GM12878 (cell line): ENCODE data around the gene MTHFD1L. TPM values are rescaled to one million over a fixed set of nuclear protein-coding genes. Genes with fewer than 3 reads are reported as not detected.

Experiments used
- CHD2 ChIP-seq: IDR thresholded peaks from 2 replicates; pipeline ENCODE4 v1.6.1; 2011; ENCODE audit warnings: low read depth, low read length, improper control_type of control experiment, borderline replicate concordance
- EP300 ChIP-seq, 2 experiments: fragments of 150-350 bp in 1 of 2; IDR thresholded peaks; 2 replicates each; pipeline ENCODE4 v1.6.1; 2011 to 2012; ENCODE audit warnings: low read depth in 2 of 2, low read length in 2 of 2, borderline replicate concordance in 1 of 2, improper control_type of control experiment in 1 of 2, inconsistent platforms in 1 of 2; ENCODE audit not compliant: control insufficient read depth in 1 of 2
- HCFC1 ChIP-seq: fragments of 150-350 bp; IDR thresholded peaks from 2 replicates; pipeline ENCODE4 v1.6.1; 2014; ENCODE audit warnings: low read length
- IKZF2 ChIP-seq, 2 experiments: fragments of 450-650 bp; IDR thresholded peaks; 2 replicates each; pipeline ENCODE4 v1.6.1; 2017; ENCODE audit warnings: mild to moderate bottlenecking in 2 of 2, moderate library complexity in 2 of 2
- MEF2A ChIP-seq: IDR thresholded peaks from 2 replicates; pipeline ENCODE4 v1.6.1; 2011; ENCODE audit warnings: low read depth, mild to moderate bottlenecking, low read length, moderate library complexity; ENCODE audit not compliant: insufficient read depth
- NR2F1 ChIP-seq: fragments of 450-650 bp; conservative IDR thresholded peaks from 2 replicates; pipeline ENCODE4 v1.6.1; 2017; ENCODE audit warnings: mild to moderate bottlenecking
- NRF1 ChIP-seq: conservative IDR thresholded peaks from 2 replicates; pipeline ENCODE4 v1.6.1; 2011; ENCODE audit warnings: mild to moderate bottlenecking, low read depth, low read length, improper control_type of control experiment
- PBX3 ChIP-seq: IDR thresholded peaks from 2 replicates; pipeline ENCODE4 v1.6.1; 2011; ENCODE audit warnings: mild to moderate bottlenecking, low read depth, low read length, moderate library complexity; ENCODE audit not compliant: insufficient replicate concordance
- RB1 ChIP-seq: fragments of 450-650 bp; formaldehyde crosslinking; IDR thresholded peaks from 2 replicates; pipeline ENCODE4 v1.6.1; 2017; ENCODE audit warnings: mild to moderate bottlenecking, borderline replicate concordance
- RCOR1 ChIP-seq: conservative IDR thresholded peaks from 2 replicates; pipeline ENCODE4 v1.6.1; 2012; ENCODE audit warnings: low read depth, low read length, improper control_type of control experiment
- RUNX3 ChIP-seq: IDR thresholded peaks from 2 replicates; pipeline ENCODE4 v1.6.1; 2012; ENCODE audit warnings: low read length, inconsistent platforms
- SIN3A ChIP-seq: IDR thresholded peaks from 2 replicates; pipeline ENCODE4 v1.6.1; 2012; ENCODE audit warnings: low read depth, low read length, improper control_type of control experiment
- SKIL ChIP-seq: fragments of 450-650 bp; IDR thresholded peaks from 2 replicates; pipeline ENCODE4 v1.6.1; 2017; ENCODE audit warnings: mild to moderate bottlenecking, low read depth, inconsistent platforms; ENCODE audit not compliant: poor library complexity, severe bottlenecking
- SRF ChIP-seq, 2 experiments: IDR thresholded peaks; 2 replicates each; pipeline ENCODE4 v1.6.1; 2011; ENCODE audit warnings: low read depth in 2 of 2, low read length in 2 of 2, mild to moderate bottlenecking in 1 of 2, moderate library complexity in 1 of 2
- STAT1 ChIP-seq: fragments of 450-650 bp; conservative IDR thresholded peaks from 2 replicates; pipeline ENCODE4 v1.6.1; 2014; ENCODE audit warnings: antibody characterized with exemption, mild to moderate bottlenecking
- SUZ12 ChIP-seq: fragments of 200-600 bp; sonication (generic); IDR thresholded peaks from one replicate; pipeline ENCODE4 v1.6.1; 2018; ENCODE audit warnings: antibody characterized with exemption, mild to moderate bottlenecking; ENCODE audit not compliant: unreplicated experiment
- ZBTB40 ChIP-seq: fragments of 450-650 bp; IDR thresholded peaks from 2 replicates; pipeline ENCODE4 v1.6.1; 2016; ENCODE audit warnings: mild to moderate bottlenecking, moderate library complexity, borderline replicate concordance
- ZSCAN29 ChIP-seq: fragments of 450-650 bp; IDR thresholded peaks from 2 replicates; pipeline ENCODE4 v1.6.1; 2017; ENCODE audit warnings: mild to moderate bottlenecking, moderate library complexity
- polyA plus RNA-seq, 11 experiments: library from polyadenylated mRNA; depleted of rRNA in 4 of 11; unstranded in 6 of 11; stranded (reverse) in 5 of 11; fragments of >200 nt; fragmentation: Nextera tagmentation in 4 of 11; fragmentation: Illumina TruSeq in 1 of 11; extraction: Ambion mirVana in 4 of 11; extraction: Trizol in 1 of 11; gene quantifications; 1 replicate in 1 of 11; 2 replicates in 10 of 11; pipeline versions ENCODE4 v1.2.1 to v1.2.3, GENCODE V29; 2011 to 2016; ENCODE audit warnings: inconsistent platforms in 2 of 11, missing spikeins in 2 of 11, low read depth in 1 of 11
- total RNA-seq, 4 experiments: library from RNA; depleted of rRNA in 3 of 4; stranded (reverse); fragments of >200 nt in 3 of 4; fragmentation: Illumina TruSeq in 1 of 4; extraction: Trizol in 1 of 4; gene quantifications; 2 replicates each; pipeline versions ENCODE4 v1.2.1 to v1.2.3, GENCODE V29; 2013 to 2021
- TF ChIP-seq, protein P1 (sequence below): IDR thresholded peaks from 2 replicates; pipeline ENCODE4 v1.6.1; 2011; ENCODE audit warnings: low read depth, low read length, improper control_type of control experiment, borderline replicate concordance

The MTHFD1L gene
- total and polyA plus RNA-seq, 10 of the 15 experiments (the other 5 are each of a cell fraction or from before 2014, with no cell fraction given), result 11.7 to 75.5 (median 28.8) TPM

DNA sequence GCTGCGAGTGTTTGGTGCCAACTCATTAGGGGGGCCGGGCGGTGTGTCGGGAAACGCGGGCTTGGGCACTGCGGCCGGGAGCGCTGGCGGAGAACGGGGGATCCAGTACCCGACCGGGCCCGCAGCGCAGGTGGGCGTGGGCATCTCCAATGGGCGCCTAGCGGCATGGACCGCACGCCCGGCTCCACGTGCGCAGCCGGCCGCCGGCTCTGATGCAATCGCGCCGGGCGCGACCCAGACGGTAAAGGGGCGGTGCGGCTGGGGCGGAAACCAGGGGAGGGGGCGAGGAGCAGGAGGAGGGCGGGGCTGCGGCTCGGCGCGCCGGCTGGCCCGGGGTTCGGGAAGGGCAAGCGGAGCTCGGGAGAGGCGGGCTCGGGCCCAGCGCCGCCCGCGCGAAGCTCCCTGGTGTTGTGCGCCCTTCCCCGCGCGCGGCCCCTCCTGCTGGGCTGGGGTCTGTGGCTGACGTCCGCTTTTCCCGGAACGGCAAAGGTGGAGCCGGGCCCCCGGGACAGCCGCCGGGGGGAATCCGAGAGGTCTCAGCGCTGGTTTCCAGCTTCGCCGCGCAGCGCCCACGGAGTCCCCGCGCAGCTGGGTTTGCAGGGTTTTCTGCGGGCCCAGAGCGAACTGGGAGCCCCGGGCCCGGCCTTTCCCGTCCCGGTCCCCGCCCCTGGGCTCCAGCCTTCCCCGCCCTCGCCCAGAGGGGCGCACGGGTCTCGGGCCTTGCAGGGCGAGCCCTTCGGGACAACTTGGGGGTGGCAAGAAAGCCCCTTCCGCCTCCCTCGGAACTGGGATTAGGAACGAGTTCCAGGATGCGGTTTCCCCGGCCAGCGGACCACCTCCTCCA lies 867 bp downstream of the MTHFD1L start (continued):
- no peak for TF ChIP-seq NRF1
- TF ChIP-seq SUZ12, result no peak
- TF ChIP-seq PBX3, result no peak
- TF ChIP-seq MEF2A, result no peak
- no peak for TF ChIP-seq CHD2
- no peak for TF ChIP-seq HCFC1
- TF ChIP-seq RUNX3, result peak; percentile 46; the same call in 1 of the 2 replicates
- TF ChIP-seq SRF (IDR thresholded peaks at IDR 0.05; ENCODE audit: low read depth in 2 of 2, low read length in 2 of 2), result no peak
- TF ChIP-seq STAT1, result no peak
- no peak for TF ChIP-seq EP300 (IDR thresholded peaks at IDR 0.05; ENCODE audit: borderline replicate concordance in 1 of 2, control insufficient read depth in 1 of 2, low read depth in 2 of 2, low read length in 2 of 2)
- TF ChIP-seq IKZF2 (IDR thresholded peaks at IDR 0.05), result peak; percentile 36 to 56
- TF ChIP-seq SKIL, result no peak
- peak; percentile 42; the same call in 1 of the 2 replicates for TF ChIP-seq NR2F1
- peak; percentile 85 for TF ChIP-seq SIN3A
- no peak for TF ChIP-seq RB1
- TF ChIP-seq, protein P1, sequence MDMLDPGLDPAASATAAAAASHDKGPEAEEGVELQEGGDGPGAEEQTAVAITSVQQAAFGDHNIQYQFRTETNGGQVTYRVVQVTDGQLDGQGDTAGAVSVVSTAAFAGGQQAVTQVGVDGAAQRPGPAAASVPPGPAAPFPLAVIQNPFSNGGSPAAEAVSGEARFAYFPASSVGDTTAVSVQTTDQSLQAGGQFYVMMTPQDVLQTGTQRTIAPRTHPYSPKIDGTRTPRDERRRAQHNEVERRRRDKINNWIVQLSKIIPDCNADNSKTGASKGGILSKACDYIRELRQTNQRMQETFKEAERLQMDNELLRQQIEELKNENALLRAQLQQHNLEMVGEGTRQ, result no peak
- no peak for TF ChIP-seq ZSCAN29
- no peak for TF ChIP-seq ZBTB40
- TF ChIP-seq RCOR1, result no peak
